GM12878 (cell line): ENCODE results near the gene EIF4H. TPM values are rescaled to one million over a fixed set of nuclear protein-coding genes. Genes with fewer than 3 reads are reported as not detected.

Source experiments
- ATAC-seq: fragments of 200-7000 bp; cut with Tn5 transposase; 3 replicates; pipeline ENCODE4 v1.9.1; 2020; ENCODE audit warnings: mild to moderate bottlenecking, moderate library complexity
- Bru-seq: library from RNA; stranded (reverse); fragments of 400-500 nt; gene quantifications from one replicate; lab custom pipeline; 2021; lab: Mats Ljungman, UMichigan
- BruChase-seq, 2 experiments: library from RNA; stranded (reverse); fragments of 400-500 nt; gene quantifications; one replicate each; lab custom pipeline; 2021; lab: Mats Ljungman, UMichigan
- BruUV-seq: library from RNA; stranded (reverse); fragments of 400-500 nt; replicated peaks from 2 replicates; lab custom pipeline; 2021; lab: Mats Ljungman, UMichigan
- CTCF ChIA-PET: fragments of 300-600 bp; sonication (Branson Sonifier 250); formaldehyde crosslinking; extraction: SDS; loops from one replicate; lab custom pipeline; 2021; ENCODE audit warnings: inconsistent platforms; lab: Yijun Ruan, JAX
- POLR2A ChIA-PET: fragments of 350-600 bp; formaldehyde crosslinking; extraction: SDS; loops from one replicate; lab custom pipeline; 2021; ENCODE audit warnings: inconsistent platforms; lab: Charles Lee
- RAD21 ChIA-PET: fragments of 300-600 bp; sonication (Branson Sonifier 250); formaldehyde crosslinking; loops from one replicate; lab custom pipeline; 2023; ENCODE audit warnings: antibody characterized with exemption; ENCODE audit not compliant: unreplicated experiment; lab: Charles Lee
- SMC1A ChIA-PET: fragments of 300-600 bp; sonication (Branson Sonifier 250); formaldehyde crosslinking; loops from one replicate; lab custom pipeline; 2023; ENCODE audit not compliant: unreplicated experiment, uncharacterized antibody; lab: Charles Lee
- DNase-seq: peaks from one replicate; pipeline ENCODE4 v3.0.0-alpha.2; 2011; ENCODE audit warnings: low read depth, low spot score
- FAIRE-seq: peaks from 3 replicates; lab custom pipeline; 2011; peaks lifted over from hg19 to GRCh38; lab: Jason Lieb, UNC
- H2AFZ ChIP-seq: 2 replicates; pipeline ENCODE4 v1.6.0; 2011; ENCODE audit warnings: low read depth, low read length, control low read depth; ENCODE audit not compliant: control insufficient read depth
- H3K27ac ChIP-seq: 2 replicates; pipeline ENCODE4 v1.5.1; 2011; ENCODE audit warnings: control low read depth; ENCODE audit not compliant: control insufficient read depth, insufficient read depth
- H3K27me3 ChIP-seq, 2 experiments: replicated peaks in 1 of 2; 2 replicates each; pipeline versions ENCODE4 v1.6.0 to v1.6.1; 2011; ENCODE audit warnings: low read length in 1 of 2; ENCODE audit not compliant: control insufficient read depth in 2 of 2, insufficient read depth in 2 of 2
- H3K36me3 ChIP-seq, 2 experiments: 2 replicates each; pipeline ENCODE4 v1.5.1; 2011; ENCODE audit warnings: low read length in 1 of 2; ENCODE audit not compliant: control insufficient read depth in 2 of 2, insufficient read depth in 2 of 2
- H3K4me1 ChIP-seq: 2 replicates; pipeline ENCODE4 v1.6.1; 2011; ENCODE audit warnings: mild to moderate bottlenecking, low read length, moderate library complexity, mixed read lengths; ENCODE audit not compliant: control insufficient read depth, insufficient read depth
- H3K4me2 ChIP-seq: 2 replicates; pipeline ENCODE4 v1.6.0; 2011; ENCODE audit warnings: control low read depth; ENCODE audit not compliant: control insufficient read depth, insufficient read depth
- H3K4me3 ChIP-seq: fragments of 200-600 bp; sonication (generic); 2 replicates; pipeline ENCODE4 v1.5.1; 2016
- H3K79me2 ChIP-seq: 2 replicates; pipeline ENCODE4 v1.6.0; 2011; ENCODE audit warnings: low read length; ENCODE audit not compliant: control insufficient read depth, insufficient read depth
- H3K9ac ChIP-seq: 2 replicates; pipeline ENCODE4 v1.8.0; 2011; ENCODE audit warnings: low read length, control low read depth, mixed read lengths; ENCODE audit not compliant: control insufficient read depth, insufficient read depth
- H3K9me3 ChIP-seq: replicated peaks from 3 replicates; pipeline ENCODE4 v1.5.1; 2011; ENCODE audit warnings: mild to moderate bottlenecking, low read length; ENCODE audit not compliant: control insufficient read depth, insufficient read depth
- H4K20me1 ChIP-seq: 2 replicates; pipeline ENCODE4 v1.6.0; 2011; ENCODE audit not compliant: control insufficient read depth, insufficient read depth
- E2F8 ChIP-seq: fragments of 450-650 bp; IDR thresholded peaks from 2 replicates; pipeline ENCODE4 v1.6.1; 2018; ENCODE audit warnings: mild to moderate bottlenecking, low read depth, moderate library complexity; ENCODE audit not compliant: partially characterized antibody
- EP300 ChIP-seq, 2 experiments: fragments of 150-350 bp in 1 of 2; IDR thresholded peaks; 2 replicates each; pipeline ENCODE4 v1.6.1; 2011 to 2012; ENCODE audit warnings: low read depth in 2 of 2, low read length in 2 of 2, borderline replicate concordance in 1 of 2, improper control_type of control experiment in 1 of 2, inconsistent platforms in 1 of 2; ENCODE audit not compliant: control insufficient read depth in 1 of 2
- FOXK2 ChIP-seq: fragments of 450-650 bp; IDR thresholded peaks from 2 replicates; pipeline ENCODE4 v1.6.1; 2017; ENCODE audit warnings: mild to moderate bottlenecking, moderate library complexity
- GATAD2B ChIP-seq: fragments of 450-650 bp; conservative IDR thresholded peaks from 2 replicates; pipeline ENCODE4 v1.6.1; 2017; ENCODE audit warnings: low read depth, mild to moderate bottlenecking, moderate library complexity
- HDGF ChIP-seq: fragments of 450-650 bp; IDR thresholded peaks from 2 replicates; pipeline ENCODE4 v1.6.1; 2016; ENCODE audit warnings: antibody characterized with exemption
- NR2F1 ChIP-seq: fragments of 450-650 bp; conservative IDR thresholded peaks from 2 replicates; pipeline ENCODE4 v1.6.1; 2017; ENCODE audit warnings: mild to moderate bottlenecking
- POLR2AphosphoS5 ChIP-seq: IDR thresholded peaks from 2 replicates; pipeline ENCODE4 v1.6.1; 2011; ENCODE audit warnings: mild to moderate bottlenecking, low read length, inconsistent platforms
- POU2F2 ChIP-seq: IDR thresholded peaks from 3 replicates; pipeline ENCODE4 v1.6.1; 2011; ENCODE audit warnings: low read depth, mild to moderate bottlenecking, low read length, borderline replicate concordance
- SIN3A ChIP-seq: IDR thresholded peaks from 2 replicates; pipeline ENCODE4 v1.6.1; 2012; ENCODE audit warnings: low read depth, low read length, improper control_type of control experiment
- SMARCA5 ChIP-seq: fragments of 450-650 bp; IDR thresholded peaks from 2 replicates; pipeline ENCODE4 v1.6.1; 2017; ENCODE audit warnings: mild to moderate bottlenecking
- ZBTB33 ChIP-seq: fragments of 450-650 bp; IDR thresholded peaks from 2 replicates; pipeline ENCODE4 v1.6.1; 2017; ENCODE audit warnings: mild to moderate bottlenecking
- ZNF217 ChIP-seq: fragments of 450-650 bp; IDR thresholded peaks from 2 replicates; pipeline ENCODE4 v1.6.1; 2017; ENCODE audit warnings: antibody characterized with exemption, mild to moderate bottlenecking
- WGBS: methylation state at CpG from one replicate; pipeline ENCODE4 v1.1.6; 2016; ENCODE audit warnings: low lambda C conversion rate; ENCODE audit not compliant: insufficient replicate concordance, insufficient coverage; ENCODE audit errors: missing lambda C conversion rate; 5-methylcytosine and 5-hydroxymethylcytosine counted together
- in situ Hi-C: fragments of 300-500 bp; cut with MboI; formaldehyde crosslinking; loops from 9 replicates; pipeline ENCODE4 v1.14.3; 2018; ENCODE audit warnings: mixed read lengths
- intact Hi-C: fragments of 100-400 bp; cut with micrococcal nuclease; formaldehyde crosslinking; loops from one replicate; pipeline ENCODE4 v1.14.2; 2022; ENCODE audit not compliant: unreplicated experiment
- long read RNA-seq, 2 experiments: library from polyadenylated mRNA; unstranded; transcript quantifications; one replicate each; pipeline ENCODE4 v2.0.0, GENCODE V29; 2019 to 2020
- polyA minus RNA-seq, 3 experiments: library from RNA; depleted of rRNA, polyadenylated mRNA; stranded (reverse); fragments of >200 nt; gene quantifications; 2 replicates each; pipeline ENCODE4 v1.2.3, GENCODE V29; 2011
- polyA plus RNA-seq, 11 experiments: library from polyadenylated mRNA; depleted of rRNA in 4 of 11; unstranded in 6 of 11; stranded (reverse) in 5 of 11; fragments of >200 nt; fragmentation: Nextera tagmentation in 4 of 11; fragmentation: Illumina TruSeq in 1 of 11; extraction: Ambion mirVana in 4 of 11; extraction: Trizol in 1 of 11; gene quantifications; 1 replicate in 1 of 11; 2 replicates in 10 of 11; pipeline versions ENCODE4 v1.2.1 to v1.2.3, GENCODE V29; 2011 to 2016; ENCODE audit warnings: inconsistent platforms in 2 of 11, missing spikeins in 2 of 11, low read depth in 1 of 11
- total RNA-seq, 4 experiments: library from RNA; depleted of rRNA in 3 of 4; stranded (reverse); fragments of >200 nt in 3 of 4; fragmentation: Illumina TruSeq in 1 of 4; extraction: Trizol in 1 of 4; gene quantifications; 2 replicates each; pipeline versions ENCODE4 v1.2.1 to v1.2.3, GENCODE V29; 2013 to 2021

EIF4H gene
- 153 and 162 TPM in 2 replicates for total RNA-seq (2013; cell fraction: nucleolus; rRNA removed)
- 255 and 283 TPM in 2 replicates for total RNA-seq (2014; rRNA removed)
- total RNA-seq (2014; rRNA removed; fragmentation: Illumina TruSeq; extraction: Trizol), result 241 and 253 TPM in 2 replicates
- total RNA-seq (2021), result 320 and 334 TPM in 2 replicates
- 149 TPM for polyA plus RNA-seq (2011; ENCODE audit: low read depth)
- 402 and 443 TPM in 2 replicates for polyA plus RNA-seq (2011; rRNA removed)
- 430 and 438 TPM in 2 replicates for polyA plus RNA-seq (2011; cell fraction: cytosol; rRNA removed)
- 255 and 292 TPM in 2 replicates for polyA plus RNA-seq (2011; cell fraction: nucleus; rRNA removed)
- polyA plus RNA-seq (2012), result 267 and 268 TPM in 2 replicates
- 162 and 253 TPM in 2 replicates for polyA plus RNA-seq (2014; fragmentation: Illumina TruSeq; extraction: Trizol)
- 10 to 100 TPM in 1 of 2 experiments, 1 to 10 TPM in 1; 9.9 to 23.8 TPM for polyA plus RNA-seq (2014; fragmentation: Nextera tagmentation; extraction: Ambion mirVana)
- 330 and 336 TPM in 2 replicates for polyA plus RNA-seq (2014; rRNA removed)
- 100 to 1,000 TPM; 262 to 286 TPM for polyA plus RNA-seq (2016; fragmentation: Nextera tagmentation; extraction: Ambion mirVana)
- 256 and 304 TPM in 2 replicates for polyA minus RNA-seq (2011; rRNA and poly(A)+ RNA removed)
- polyA minus RNA-seq (2011; cell fraction: cytosol; rRNA and poly(A)+ RNA removed), result 121 and 139 TPM in 2 replicates
- polyA minus RNA-seq (2011; cell fraction: nucleus; rRNA and poly(A)+ RNA removed), result 67.6 and 79.7 TPM in 2 replicates
- percentile 97 among the genes with signal in this experiment for Bru-seq, nascent RNA
- BruChase-seq, experiment 1, labeled RNA remaining after a 6-hour chase, result percentile 99 among the genes with signal in this experiment
- BruChase-seq, experiment 2, labeled RNA remaining after a 2-hour chase, result percentile 98 among the genes with signal in this experiment
- long read RNA-seq, experiment 1, transcript EIF4H-201 (7 exons, 2,679 nt), result minor isoform, 44 of 340 reads
- long read RNA-seq, experiment 1, transcript EIF4H-202 (6 exons, 2,503 nt), result major isoform, 254 of 340 reads
- long read RNA-seq, experiment 1, partial matches to known transcripts, result 36 of 340 reads
- long read RNA-seq, experiment 1, other reads (novel, unspliced or antisense), result 6 of 340 reads
- long read RNA-seq, experiment 2, transcript EIF4H-201 (7 exons, 2,679 nt), result minor isoform, 78 of 691 reads
- long read RNA-seq, experiment 2, transcript EIF4H-202 (6 exons, 2,503 nt), result major isoform, 525 of 691 reads
- long read RNA-seq, experiment 2, partial matches to known transcripts, result 82 of 691 reads
- long read RNA-seq, experiment 2, other reads (novel, unspliced or antisense), result 6 of 691 reads

- H3K4me1 ChIP-seq, result peaks cover 6% of the 10 kb centered on the region
- H3K36me3 ChIP-seq, result peaks cover 0 to 13% of the 10 kb centered on the region in 2 experiments; a peak in 1 of 4 replicates
- ATAC-seq, result peak; percentile 90
- intact Hi-C loops (loop anchor here (1.0 kb wide), 1 partner anchor 91 kb away; the partner anchor contains the start of gene LIMK1), in situ Hi-C loops (loop anchor here (10.0 kb wide), 1 partner anchor 89 kb away; the partner anchor contains the start of gene LIMK1)
- peak within 1 kb of the TSS; percentile 89 for H2AFZ ChIP-seq
- H3K79me2 ChIP-seq, result peaks cover 57% of the 10 kb centered on the region
- 1% methylated on average over 69 of the region's 95 CpGs for WGBS
- ChIA-PET POLR2A (interaction anchor here (1.0 to 1.5 kb wide), 5 partner anchors 73 to 108 kb away, joined by 3 to 9 read pairs (median 4); partner anchors contain the start of gene LIMK1), SMC1A (interaction anchor here (1.0 to 1.5 kb wide), 3 partner anchors 10 to 104 kb away, joined by 3 to 10 read pairs (median 3); no protein-coding TSS in a partner anchor), CTCF (interaction anchor here (0.7 to 3.0 kb wide), 10 partner anchors 9 to 440 kb away, joined by 3 to 12 read pairs (median 4); no protein-coding TSS in a partner anchor), RAD21 (interaction anchor here (1.1 to 2.5 kb wide), 4 partner anchors 9 to 74 kb away, joined by 3 to 12 read pairs (median 6); no protein-coding TSS in a partner anchor)
- H4K20me1 ChIP-seq, result no peaks in the 10 kb centered on the region; the same call in 1 of the 2 replicates
- FAIRE-seq, result peak; percentile 81
- H3K27me3 ChIP-seq, result no peaks in the 10 kb centered on the region
- peak within 1 kb of the TSS; percentile 98 for H3K4me3 ChIP-seq
- H3K27ac ChIP-seq, result peak within 1 kb of the TSS; percentile 80
- peak; percentile 58 for DNase-seq
- peak within 1 kb of the TSS; percentile 66 for H3K9ac ChIP-seq
- H3K9me3 ChIP-seq, result no peaks in the 10 kb centered on the region
- H3K4me2 ChIP-seq, result peak within 1 kb of the TSS; percentile 77
- BruUV-seq, result no TSS peak
- TF ChIP-seq SMARCA5 (peak; percentile 82), POU2F2 (peak; percentile 67; the same call in 1 of the 3 replicates), EP300 (IDR thresholded peaks at IDR 0.05; ENCODE audit: borderline replicate concordance in 1 of 2, control insufficient read depth in 1 of 2, low read depth in 2 of 2, low read length in 2 of 2) (0 out of 4 replicates have a peak, but pooled peaks of 1 of the 2 experiments have one; percentile 14), FOXK2 (no peak), POLR2AphosphoS5 (peak; percentile 93), NR2F1 (peak; percentile 79), SIN3A (peak; percentile 89; the same call in 1 of the 2 replicates), HDGF (no peak), ZNF217 (no peak), GATAD2B (peak; percentile 86), ZBTB33 (no peak), E2F8 (no peak)
Measured at GRCh38 chr7:74173866-74174605, at the start of gene EIF4H. TSS of gene EIF4H (plus strand) at chr7:74174356. CDS start at chr7:74174384, 28 bp downstream.
